ENCODE data around the gene GRAMD1A.
"Not testable (repeated sequence)": the region's sequence is repeated elsewhere in the genome, so short reads cannot be mapped to it uniquely, and the experiment has no call there.

The GRAMD1A gene

DNA sequence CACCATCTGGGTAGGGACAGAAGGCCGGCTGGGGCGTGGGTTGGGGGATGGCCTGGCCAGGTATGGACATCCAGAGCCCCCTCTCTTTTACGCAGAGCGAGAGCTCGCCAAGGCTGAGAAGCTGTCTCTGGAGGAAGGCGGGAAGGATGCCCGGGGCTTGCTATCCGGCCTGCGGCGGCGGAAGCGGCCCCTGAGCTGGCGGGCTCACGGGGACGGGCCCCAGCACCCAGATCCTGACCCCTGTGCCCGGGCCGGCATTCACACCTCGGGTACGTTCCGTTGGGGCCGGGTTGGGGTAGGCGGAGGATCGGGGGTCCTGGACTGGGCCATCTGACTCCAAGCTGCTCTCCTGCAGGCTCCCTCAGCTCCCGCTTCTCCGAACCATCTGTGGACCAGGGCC is 21.5 kb downstream of the GRAMD1A start:
- DNase-seq, result no peak

DNA sequence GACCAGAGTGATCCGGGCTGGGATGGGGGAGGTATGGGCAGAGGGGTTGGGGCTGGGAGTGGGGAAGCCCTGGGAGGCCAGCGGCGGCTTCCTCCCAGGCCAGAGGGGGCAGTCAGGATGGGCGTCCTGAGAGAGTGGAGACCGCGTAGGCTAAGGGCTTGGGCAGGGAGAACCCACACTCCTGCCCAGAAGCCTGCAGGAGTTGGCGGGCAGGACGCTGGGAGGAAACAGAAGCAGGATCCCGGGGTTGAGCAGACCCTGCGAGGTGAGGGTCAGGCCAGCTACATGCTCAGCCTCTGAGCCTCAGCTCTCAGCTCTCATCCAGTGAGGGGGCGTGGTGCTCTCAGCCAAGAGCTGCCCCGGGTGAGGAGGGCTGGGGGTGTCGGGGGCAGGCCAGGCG is 22.3 kb downstream of the GRAMD1A start:
- DNase-seq, result no peak

DNA sequence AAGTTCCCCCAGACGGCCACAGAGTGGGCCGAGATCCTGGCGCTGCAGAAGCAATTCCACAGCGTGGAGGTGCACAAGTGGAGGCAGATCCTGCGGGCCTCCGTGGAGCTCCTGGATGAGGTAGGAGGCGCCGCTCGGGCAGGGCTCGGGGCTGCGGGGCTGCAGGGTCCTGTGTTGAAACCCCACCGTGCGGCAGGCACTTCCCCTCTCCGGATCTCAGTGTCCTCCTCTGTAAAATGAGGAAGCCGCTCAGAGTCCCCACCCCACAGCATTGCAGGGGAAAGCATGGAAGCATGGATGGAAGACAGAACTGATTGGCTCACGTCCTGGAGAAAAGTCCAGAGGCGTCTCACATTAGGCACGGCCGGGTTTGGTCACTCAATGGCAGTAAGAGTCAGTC is 23.3 kb downstream of the GRAMD1A start:
- no peak for DNase-seq

DNA sequence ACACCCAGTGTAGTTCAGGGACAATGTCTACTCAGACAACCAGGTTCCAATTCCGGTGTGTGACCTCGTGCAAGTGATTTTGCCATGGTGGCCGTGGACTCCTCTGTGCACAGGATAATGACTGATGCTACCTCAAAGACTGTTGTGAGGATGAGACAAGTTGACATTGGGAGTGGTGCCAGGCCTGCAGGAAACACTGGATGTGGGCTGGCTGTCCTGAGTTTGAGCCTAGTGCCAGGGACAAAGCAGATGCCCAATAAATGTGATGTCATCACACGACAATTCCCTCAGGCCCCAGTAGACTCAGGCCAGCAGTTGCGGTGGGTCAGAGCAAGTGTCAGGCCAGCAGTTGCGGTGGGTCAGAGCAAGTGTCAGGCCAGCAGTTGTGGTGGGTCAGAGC is 24.0 kb downstream of the GRAMD1A start:
- no peak for DNase-seq

DNA sequence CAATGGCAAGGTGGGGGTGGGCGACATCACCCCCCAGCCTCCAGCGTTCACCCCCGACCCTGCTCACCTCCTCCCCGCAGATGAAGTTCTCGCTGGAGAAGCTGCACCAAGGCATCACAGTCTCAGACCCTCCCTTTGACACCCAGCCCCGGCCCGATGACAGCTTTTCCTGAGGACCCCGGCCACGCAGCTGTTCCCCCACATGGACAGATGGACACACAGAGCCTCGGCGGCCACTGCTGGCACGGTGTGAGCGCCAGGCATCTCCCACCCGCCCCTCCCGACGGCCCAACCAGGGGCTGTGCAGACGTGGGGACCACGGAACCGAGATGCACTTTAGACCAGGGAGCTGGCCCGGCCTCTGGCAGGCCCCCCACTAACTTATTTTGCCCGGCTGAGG is 25.8 kb downstream of the GRAMD1A start:
- no peak for DNase-seq

DNA sequence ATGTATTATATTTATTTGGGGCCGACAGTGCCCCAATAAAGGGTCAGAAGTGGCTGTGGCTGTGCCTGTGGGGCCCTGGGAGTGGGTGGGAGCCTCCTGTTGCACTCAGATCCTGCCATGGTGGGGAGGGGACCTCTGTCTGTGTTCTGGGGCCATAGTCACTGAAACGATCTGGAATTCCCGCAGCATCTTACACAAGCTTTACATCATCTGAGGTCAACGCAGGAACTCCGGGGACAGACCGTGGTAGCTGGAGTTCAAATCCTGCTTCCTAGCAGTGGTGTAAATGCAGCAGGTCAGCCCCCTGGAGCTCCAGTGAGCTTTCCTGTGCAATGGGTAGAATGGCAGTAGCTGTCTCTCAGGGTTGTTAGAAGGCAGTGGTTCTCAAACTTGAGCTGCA is 26.3 kb downstream of the GRAMD1A start:
- no peak for DNase-seq

DNA sequence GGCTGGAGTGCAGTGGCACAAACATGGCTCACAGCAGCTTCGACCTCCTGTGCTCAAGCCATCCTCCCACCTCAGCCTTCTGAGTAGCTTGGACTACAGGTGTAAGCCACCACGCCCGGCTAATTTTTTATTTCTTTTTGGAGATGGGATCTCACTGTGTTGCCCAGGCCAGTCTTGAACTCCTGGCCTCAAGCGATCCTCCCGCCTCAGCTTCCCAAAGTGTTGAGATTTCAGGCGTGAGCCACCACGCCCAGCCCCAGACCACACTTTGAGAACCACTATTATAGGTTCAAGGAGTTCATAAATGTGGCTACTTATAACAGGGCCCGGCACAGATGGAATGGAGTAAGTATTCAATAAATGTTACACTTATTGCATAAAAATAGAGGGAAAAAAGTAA is 26.9 kb downstream of the GRAMD1A start:
- no peak for DNase-seq

DNA sequence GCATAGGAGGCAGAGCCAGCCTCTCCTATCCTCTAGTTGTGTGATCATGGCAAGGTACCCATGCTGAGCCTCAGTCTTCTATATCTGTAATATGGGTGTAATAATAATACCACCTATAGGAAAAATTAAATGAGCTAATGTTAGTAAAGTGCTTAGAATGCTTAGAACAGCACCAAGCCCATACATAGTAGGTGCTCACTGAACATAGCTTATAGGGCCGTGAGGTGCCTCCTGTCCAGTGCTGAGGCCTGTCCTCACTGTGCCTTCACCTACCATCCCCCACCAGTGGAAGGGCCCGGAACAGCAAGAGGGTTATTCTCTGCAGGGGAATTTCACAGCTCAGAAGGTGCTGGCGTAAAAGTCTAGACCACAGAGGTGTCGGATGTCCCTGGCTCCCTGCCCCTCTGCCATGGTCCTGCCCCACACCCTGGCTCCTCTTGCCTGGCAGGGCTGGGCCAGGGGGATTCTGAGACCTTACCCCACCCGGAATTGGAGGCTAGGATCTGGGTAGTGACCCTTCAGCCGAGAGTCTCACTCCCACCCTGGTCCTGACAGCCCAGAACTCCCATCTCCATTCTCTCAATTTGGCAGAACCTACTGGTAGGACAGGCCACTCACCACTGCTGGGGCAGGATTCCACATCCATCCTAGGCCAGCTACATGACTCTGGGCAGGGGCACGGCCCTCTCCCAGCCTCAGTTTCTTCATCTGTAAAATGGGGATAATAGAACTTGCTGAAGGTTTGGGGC is 27.9 kb downstream of the GRAMD1A start:
- DNase-seq, result no peak

DNA sequence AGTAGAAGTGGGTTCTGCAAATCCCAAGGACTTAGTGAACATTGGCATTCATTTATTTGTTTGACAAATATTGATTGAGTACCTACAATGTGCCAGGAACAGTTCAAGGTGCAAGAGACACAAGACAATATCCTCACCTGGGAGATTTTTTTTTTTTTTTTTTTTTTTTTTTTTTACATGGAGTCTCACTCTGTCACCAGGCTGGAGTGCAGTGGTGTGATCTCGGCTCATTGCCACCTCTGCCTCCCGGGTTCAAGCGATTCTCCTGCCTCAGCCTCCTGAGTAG is 28.4 kb downstream of the GRAMD1A start:
- DNase-seq, result not testable (repeated sequence)

DNA sequence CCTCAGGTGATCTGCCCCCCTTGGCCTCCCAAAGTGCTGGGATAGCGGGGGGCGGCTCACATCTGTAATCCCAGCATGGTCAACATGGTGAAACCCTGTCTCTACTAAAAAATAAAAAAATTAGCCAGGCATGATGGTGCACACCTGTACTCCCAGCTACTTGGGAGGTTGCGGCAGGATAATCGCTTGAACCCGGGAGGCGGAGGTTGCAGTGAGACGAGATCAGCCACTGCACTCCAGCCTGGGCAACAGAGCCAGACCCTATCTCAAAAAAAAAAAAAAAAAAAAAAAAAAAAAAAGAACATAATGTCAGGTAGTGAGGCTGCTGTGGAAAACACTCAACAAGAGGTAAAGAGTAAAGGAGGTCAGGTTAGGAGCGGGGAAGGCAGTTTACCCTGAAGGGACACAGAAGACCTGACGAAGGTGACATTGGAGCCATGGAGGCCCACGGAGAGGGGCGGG is 29.2 kb downstream of the GRAMD1A start:
- DNase-seq, result not testable (repeated sequence)

DNA sequence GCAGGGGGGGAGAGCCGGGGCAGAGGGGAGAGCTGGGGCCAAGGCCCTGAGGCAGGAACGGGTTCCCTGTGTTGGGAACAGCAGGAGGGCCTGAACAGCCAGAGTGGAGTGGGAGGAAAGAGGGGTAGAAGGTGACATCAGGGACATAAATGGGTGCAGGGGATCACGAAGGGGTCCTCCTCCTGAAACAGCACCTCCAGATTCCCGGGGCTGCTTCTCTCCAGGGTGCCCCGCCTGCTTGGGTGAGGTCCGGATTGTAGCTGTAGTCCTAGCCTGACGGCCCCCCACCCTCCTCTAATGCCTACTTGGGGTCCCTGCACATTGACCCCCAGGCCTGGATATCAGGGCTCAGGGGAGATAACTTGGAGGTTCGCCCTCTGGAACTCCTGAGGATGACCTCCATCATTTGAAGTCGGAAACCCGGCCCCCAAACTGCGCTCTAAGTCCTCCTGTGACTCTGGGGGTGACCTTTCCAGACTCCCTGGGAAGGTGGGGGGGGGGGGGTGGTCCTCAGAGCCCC is 29.7 kb downstream of the GRAMD1A start:
- DNase-seq, result no peak

DNA sequence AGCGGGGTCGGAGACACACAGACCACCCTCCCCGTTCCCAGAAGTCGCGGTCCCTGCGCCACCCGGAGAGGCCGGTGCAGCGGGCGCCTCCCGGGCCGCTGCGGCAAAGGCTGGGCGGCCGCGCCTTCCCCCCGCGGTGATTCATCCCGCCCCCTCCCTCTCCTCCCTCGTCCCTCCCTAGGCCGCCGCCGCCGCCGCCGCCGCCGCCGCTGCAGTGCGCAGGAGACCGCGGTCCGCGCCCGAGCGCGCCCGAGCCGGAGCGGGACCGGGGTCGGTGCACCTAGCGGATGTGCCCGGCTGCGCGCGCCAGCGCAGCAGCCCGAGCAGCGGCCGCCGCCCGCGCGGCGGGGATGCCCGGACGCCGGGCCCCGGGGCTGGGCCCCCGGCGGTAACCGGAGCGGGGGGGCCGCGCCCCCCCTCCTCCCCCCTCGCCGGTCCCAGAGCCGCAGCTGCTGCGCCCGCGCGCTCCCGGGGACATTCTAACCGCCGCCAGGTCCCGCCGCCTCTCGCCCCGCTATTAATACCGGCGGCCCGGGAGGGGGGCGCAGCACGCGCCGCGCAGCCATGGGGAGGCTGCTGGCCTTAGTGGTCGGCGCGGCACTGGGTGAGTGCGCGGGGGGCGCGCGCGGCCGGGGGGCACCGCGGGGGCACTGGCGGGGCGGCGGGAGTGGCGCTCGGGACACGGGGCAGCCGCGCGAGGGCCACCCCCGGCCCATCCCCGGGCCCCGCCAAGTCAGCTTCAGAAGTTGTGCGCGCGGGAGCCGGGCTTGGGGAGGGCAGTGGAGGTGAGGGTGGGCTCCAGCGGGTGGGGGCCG is 30.3 kb downstream of the GRAMD1A start, which contains the start of gene SCN1B:
Gene SCN1B (plus strand): TSS at position 214 of the 815 bp plus-strand sequence. CDS start 351 bp downstream, at position 565.
- peak; percentile 50 to 70 for DNase-seq

DNA sequence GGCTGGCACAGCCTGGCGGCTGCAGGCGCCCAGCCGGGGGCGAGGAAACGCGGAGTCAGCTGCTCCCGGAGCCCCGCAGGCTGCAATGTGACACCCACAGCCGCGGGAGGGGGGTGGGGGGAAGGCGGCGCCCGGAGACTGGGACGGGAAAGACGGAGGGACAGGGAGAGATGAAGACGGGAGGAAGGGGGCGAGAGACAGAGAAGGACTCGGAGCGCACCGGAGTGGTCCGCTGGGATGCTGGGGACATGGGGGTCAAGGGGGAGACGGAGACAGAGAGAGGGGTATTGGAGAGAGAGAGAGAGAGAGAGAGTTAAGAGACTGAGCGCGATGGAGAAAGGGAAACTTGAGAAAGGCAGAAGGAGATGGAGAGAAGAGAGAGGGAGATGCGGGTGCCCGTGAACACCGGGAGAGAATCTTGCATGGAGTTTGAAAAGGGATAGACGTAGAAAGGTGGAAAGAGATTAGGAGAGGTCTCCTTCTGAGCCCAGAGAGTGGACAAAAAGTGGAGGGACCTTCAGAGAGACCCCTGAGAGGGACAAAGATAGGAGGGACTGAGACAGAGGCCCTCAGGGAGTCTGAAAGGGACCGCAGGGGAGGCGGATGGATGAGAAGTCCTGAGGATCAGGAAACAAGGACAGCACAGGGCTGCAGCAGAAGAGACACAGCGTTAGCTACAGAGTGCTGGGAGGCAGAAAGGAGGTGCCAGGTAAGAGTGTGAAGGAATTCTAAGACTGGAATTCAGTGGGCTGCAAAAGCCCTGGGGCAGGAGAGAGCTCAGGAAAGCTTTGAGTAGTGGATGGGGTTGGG is 31.2 kb downstream of the GRAMD1A start:
- DNase-seq, result peak; percentile 20 to 41

DNA sequence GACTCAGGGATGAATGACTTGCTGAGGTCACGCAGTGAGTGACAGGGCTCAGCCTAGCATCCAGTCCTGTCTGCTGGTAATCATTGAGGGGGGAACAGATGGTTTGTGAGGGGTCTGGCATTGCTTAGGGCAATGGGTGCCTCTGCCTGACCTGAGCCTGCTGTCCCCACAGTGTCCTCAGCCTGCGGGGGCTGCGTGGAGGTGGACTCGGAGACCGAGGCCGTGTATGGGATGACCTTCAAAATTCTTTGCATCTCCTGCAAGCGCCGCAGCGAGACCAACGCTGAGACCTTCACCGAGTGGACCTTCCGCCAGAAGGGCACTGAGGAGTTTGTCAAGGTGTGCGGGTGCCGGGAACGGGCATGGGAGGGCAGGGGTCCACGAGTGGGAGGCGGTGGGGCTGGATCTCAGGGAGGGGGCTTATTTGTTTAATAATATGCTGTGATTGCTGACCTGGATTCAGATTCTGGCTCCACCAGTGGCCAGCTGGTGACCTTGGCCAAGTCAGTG is 32.3 kb downstream of the GRAMD1A start:
- DNase-seq, result no peak

DNA sequence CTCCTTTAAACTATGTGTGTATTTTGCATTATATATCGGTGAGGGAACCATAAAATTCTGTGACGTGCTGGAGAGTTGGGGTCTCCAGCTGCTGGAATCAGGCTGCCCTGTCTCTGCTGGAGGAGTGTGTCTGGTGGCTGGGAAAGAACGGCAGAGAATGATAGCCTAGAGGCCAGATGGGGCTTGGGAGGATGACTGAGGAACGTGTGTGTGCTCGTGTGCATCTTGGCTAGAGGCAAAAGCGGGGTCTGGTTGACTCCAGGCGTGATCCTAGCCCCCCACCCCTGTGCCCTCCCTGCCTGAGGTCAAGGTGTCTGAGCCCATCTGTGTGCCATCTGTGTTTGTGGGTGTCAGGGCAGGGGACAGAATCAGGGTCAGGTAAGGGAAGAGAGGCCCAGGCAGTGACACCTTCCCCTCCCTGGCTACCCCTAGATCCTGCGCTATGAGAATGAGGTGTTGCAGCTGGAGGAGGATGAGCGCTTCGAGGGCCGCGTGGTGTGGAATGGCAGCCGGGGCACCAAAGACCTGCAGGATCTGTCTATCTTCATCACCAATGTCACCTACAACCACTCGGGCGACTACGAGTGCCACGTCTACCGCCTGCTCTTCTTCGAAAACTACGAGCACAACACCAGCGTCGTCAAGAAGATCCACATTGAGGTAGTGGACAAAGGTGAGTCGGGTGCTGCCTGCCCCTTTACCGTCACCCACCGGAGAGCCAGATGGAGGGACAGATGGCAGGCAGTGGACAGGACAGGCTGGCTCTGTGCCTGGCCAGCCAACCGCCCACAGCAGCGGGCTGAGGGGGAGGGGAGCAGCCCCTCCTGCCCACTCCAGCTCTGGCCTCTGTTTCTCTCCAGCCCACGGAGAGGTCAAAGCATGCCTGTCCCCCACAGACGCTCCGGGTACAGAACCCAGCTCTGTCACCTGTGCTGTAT is 33.2 kb downstream of the GRAMD1A start:
- no peak for DNase-seq

DNA sequence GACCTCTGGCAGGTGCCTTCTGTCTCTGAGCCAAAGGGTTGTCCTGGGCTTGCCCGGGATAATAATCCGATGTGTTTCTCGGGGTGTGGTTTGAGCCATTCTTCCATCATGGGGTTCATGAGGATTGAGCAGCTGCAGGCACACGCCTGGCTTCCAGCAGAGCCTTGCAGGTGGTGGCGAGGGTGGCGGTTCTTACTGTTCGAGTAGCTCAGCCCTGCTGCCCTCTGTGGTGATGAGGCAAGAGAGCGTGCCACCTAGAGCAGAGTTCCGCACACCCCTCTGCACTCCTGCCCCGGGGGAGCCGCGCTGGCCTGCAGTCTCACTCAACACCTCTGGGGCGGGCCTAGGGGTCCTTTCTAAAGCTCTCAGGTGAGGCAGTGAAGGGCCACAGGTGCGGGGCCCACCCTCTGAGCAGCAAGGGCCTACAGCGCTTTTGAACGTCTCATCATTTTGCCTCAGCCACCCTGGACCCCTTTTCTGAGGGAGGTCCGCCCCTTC is 33.9 kb downstream of the GRAMD1A start:
- DNase-seq, result no peak

DNA sequence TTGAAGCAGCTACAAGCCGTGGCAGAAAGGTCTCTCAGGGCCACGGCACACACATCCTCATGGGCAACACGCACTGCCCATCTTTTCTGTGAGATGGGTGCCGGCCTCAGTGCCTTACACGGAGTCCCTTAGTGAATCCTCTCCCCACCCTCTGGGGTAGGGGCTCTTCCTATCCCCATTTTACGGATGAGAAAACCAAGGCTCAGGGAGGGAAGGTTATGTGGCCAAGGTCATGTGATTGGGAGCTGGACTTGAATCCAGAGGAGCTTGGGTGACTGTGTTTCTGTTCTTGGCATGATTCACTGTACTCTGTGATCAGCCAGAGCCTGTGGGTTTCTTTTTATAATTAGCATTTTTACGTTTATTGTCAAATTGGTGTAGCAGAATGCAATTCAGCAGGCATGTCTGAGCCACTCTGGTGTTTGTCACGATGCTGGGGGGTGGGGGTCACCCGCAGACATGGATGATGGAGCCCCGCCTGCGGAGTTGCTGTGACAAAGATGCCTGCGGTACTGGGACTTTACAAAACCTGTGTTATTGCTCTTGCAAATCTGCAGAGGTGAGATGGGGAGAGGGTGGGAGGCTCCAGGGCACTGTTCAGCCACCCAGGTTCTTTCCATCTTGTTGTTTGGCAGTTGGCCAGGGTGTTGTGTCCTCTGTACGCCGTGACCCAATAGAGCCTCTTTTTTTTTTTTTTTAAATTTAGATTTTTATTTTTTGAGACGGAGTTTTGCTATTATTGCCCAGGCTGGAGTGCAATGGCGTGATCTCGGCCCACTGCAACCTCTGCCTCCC is 34.7 kb downstream of the GRAMD1A start:
- DNase-seq, result no peak

DNA sequence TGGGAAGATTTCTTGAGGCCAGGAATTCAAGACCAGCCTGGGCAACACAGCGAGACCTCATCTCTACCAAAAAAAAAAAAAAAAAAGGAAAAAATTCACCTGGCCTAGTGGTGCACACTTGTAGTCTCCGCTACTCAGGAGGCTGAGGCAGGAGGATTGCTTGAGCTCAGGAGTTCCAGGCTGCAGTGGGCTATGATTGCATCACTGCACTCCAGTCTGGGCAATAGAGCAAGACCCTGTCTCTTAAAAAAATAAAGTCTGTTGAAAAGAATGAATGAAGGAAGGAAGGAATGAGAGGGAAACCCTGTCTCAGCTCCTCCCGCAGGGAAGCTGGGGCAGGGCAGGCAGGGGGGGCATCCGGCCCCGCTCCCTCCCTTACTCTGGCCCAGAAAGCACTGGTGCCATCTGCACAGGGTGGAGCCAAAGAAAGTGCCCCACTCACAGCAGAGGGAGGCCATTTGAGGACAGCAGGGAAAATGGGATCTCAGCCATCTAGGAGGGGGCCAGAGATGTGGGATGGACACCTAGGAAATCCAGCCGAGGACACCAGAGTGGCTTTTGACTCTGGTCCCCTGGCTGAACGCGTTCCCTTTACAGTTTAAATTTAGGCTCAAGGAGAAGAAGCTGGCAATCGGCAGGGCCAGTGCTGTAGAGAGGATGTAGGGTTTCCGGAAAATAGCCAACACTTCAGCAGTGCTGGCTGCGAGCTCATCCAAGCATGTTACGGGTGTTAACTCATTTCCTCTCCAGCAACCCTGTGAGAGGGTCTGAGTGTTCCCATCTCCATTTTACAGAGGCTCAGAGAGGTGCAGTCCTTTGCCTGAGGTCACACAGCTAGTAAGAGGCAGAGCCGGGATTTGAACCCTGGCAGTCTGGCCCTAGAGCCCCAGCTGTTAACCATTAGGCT is 37.8 kb downstream of the GRAMD1A start:
- no peak for DNase-seq

DNA sequence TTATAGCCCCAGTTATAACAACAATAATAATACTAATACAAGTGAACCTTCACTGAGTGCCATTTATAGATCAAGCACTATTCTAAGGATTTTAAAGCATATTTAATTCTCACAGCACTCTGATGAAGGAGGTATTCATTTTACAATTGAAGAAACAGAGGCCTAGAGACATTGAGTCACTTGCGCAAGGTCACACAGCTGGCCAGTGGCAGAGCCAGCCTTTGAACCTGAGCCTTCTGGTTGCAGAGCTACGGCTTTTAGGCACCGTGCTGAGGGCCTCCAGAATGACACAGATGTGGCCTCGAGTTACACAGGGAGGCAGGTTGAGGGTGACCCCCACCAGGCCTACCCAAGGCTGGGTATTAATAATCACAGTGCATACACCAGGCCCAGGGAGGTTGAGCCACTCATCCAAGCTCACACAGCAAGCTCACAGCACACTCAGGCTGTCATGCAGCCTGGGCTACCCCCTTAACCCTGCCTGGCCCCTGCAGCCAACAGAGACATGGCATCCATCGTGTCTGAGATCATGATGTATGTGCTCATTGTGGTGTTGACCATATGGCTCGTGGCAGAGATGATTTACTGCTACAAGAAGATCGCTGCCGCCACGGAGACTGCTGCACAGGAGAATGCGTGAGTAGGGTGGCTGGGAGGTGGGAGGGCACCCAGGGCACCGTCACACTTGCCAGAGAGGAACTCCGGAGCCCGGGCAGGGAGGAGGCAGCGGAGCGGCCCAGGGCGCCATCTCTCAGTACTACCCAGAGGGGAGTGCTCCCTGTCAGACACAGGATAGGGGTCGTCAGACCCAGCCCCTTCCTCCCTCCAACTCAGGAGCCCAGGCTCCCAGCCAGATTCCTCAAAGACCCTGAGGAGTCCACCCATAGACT is 38.7 kb downstream of the GRAMD1A start:
- DNase-seq, result no peak
